Brain microvascular endothelial cell (primary cell): ENCODE measurements around the gene PTPN18.

ENCODE experiments used
- DNase-seq: peaks from one replicate; pipeline ENCODE4 v3.0.0-alpha.2; 2020
- H3K27ac ChIP-seq: fragments of 250-450 bp; sonication (Bioruptor Pico); 2 replicates; pipeline ENCODE4 v1.5.1; 2020; ENCODE audit warnings: mild to moderate bottlenecking, moderate library complexity
- H3K27me3 ChIP-seq: fragments of 250-450 bp; sonication (Bioruptor Pico); replicated peaks from 2 replicates; pipeline ENCODE4 v1.5.1; 2020; ENCODE audit warnings: mild to moderate bottlenecking
- H3K36me3 ChIP-seq: fragments of 250-450 bp; sonication (Bioruptor Pico); replicated peaks from 2 replicates; pipeline ENCODE4 v1.5.1; 2020; ENCODE audit warnings: mild to moderate bottlenecking
- H3K4me3 ChIP-seq: 2 replicates; pipeline ENCODE4 v1.5.1; 2011; ENCODE audit warnings: low read depth, mild to moderate bottlenecking, control low read depth, low read length, moderate library complexity
- in situ Hi-C: cut with HindIII; loops from 2 replicates; pipeline ENCODE4 v1.10.0; 2017; ENCODE audit warnings: low sequenced_read_pairs, low pct_ligation_motif_present
- TF ChIP-seq, protein P1 (sequence below): IDR thresholded peaks from 2 replicates; pipeline ENCODE4 v1.5.1; 2011; ENCODE audit warnings: low read depth, mild to moderate bottlenecking, moderate library complexity, low read length, control low read depth, inconsistent platforms; ENCODE audit errors: missing control alignments

Gene PTPN18

DNA sequence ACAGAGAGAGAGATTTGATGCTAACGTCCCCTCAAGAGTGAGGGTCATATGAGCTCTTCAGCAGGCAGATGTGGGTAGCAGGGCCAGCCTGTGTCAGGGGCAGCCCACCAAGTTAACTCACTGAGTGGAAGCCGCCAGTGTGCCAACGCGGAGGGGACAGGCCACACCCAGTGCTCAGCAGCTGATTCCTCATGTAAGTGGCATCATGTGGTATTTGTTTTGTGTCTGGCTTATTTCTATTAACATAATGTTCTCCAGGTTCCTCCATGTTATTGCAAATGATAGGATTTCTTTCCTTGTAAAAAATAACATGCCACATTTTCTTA is 9.2 kb upstream of the PTPN18 start:
- TF ChIP-seq, protein P1, sequence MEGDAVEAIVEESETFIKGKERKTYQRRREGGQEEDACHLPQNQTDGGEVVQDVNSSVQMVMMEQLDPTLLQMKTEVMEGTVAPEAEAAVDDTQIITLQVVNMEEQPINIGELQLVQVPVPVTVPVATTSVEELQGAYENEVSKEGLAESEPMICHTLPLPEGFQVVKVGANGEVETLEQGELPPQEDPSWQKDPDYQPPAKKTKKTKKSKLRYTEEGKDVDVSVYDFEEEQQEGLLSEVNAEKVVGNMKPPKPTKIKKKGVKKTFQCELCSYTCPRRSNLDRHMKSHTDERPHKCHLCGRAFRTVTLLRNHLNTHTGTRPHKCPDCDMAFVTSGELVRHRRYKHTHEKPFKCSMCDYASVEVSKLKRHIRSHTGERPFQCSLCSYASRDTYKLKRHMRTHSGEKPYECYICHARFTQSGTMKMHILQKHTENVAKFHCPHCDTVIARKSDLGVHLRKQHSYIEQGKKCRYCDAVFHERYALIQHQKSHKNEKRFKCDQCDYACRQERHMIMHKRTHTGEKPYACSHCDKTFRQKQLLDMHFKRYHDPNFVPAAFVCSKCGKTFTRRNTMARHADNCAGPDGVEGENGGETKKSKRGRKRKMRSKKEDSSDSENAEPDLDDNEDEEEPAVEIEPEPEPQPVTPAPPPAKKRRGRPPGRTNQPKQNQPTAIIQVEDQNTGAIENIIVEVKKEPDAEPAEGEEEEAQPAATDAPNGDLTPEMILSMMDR: no peak
- in situ Hi-C loops: no loop called here

DNA sequence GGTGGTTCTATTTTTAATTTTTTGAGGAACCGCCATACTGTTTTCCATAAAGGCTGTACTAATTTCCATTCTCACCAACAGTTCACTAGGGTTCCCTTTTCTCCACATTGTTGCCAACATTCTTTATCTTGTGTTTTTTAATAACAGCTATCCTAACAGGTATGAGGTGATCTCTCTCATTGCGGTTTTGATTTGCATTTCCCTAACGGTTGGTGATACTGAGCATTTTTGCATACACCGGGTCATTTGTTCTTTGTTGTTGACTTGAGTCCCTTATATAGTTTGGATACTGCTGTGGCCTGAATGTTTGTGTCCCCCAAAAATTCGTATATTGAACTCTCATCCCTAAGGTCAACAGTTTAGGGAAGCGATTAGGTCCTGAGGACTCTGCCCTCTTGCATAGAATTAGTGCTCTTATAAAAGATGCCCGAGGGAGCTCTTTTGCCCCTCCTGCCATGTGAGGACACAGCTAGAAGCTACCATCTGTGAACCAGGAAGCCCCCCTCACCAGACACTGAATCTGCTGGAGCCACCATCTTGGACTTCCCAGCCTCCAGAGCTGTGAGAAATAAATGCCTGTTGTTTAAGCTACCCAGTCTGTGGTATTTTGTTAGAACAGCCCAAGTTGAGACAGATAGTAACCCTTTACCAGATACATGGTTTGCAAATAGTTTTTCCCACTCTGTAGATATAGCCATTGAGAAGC is 8.5 kb upstream of the PTPN18 start:
- no peak overlapping the region for H3K27ac ChIP-seq
- H3K27me3 ChIP-seq: no peaks in the 10 kb centered on the region
- peaks cover 35% of the 10 kb centered on the region for H3K36me3 ChIP-seq
- TF ChIP-seq, protein P1: no peak
- in situ Hi-C loops: no loop called here
- H3K4me3 ChIP-seq: no peak overlapping the region
- no peak for DNase-seq

More for the DNA sequence above, 9.2 kb upstream of the PTPN18 start:
- Histone ChIP-seq H3K27me3 (no peaks in the 10 kb centered on the region), H3K27ac (no peak overlapping the region), H3K4me3 (no peak overlapping the region), H3K36me3 (peaks cover 35% of the 10 kb centered on the region)
- DNase-seq: no peak

- no peak overlapping the region for H3K4me3 ChIP-seq
- in situ Hi-C loops: no loop called here
- H3K27me3 ChIP-seq: no peaks in the 10 kb centered on the region
- no peak overlapping the region for H3K27ac ChIP-seq
- H3K36me3 ChIP-seq: peaks cover 35% of the 10 kb centered on the region
- TF ChIP-seq, protein P1: no peak
- DNase-seq: no peak
Observed at GRCh38 chr2:130349174-130349573, 6.7 kb upstream of the PTPN18 start.

DNA sequence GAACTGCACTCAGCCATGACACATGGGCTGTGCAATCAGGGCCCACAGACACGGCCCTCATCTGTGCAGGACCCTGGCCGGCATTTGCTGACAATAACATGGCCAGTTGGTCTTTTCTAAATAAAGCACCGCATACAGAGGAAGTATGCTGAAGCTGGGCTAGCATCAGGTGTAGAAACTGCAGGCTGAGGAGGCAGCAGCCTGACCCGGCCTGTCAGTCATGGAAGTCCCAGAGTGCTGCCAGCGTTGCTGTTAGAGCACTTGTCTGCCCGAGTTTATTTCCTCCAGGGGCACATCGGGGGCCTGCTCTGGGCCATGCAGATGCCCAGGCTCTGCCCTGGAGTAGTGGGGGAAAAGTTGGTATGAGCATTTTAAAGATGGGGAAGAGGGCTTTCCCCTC is 4.1 kb upstream of the PTPN18 start:
- H3K27ac ChIP-seq: no peak overlapping the region
- H3K4me3 ChIP-seq: no peak overlapping the region
- TF ChIP-seq, protein P1: no peak
- no peak for DNase-seq
- in situ Hi-C loops: no loop called here
- H3K27me3 ChIP-seq: no peaks in the 10 kb centered on the region
- H3K36me3 ChIP-seq: peaks cover 17% of the 10 kb centered on the region

DNA sequence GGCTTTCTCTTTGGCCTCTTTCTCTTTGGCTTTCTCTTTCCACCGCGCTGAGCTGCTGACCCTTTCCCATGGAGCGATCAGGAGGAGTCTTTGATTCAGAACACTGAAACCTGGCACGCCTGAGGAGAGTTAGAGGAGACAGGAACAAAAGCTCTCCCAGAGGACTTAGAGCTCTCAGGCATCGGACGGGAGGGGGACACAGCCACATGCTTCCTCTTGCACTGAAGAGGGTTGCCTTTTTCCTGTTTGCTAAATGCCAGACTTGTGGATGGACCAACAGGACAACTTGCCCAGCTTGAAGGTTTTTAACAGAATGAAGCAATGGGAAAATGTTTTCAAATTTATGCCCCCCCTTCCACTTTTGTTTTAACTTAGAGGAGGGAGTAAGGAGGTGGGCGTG is 3.6 kb upstream of the PTPN18 start:
- in situ Hi-C loops: no loop called here
- Histone ChIP-seq H3K27ac (no peak overlapping the region), H3K4me3 (no peak overlapping the region), H3K36me3 (peaks cover 12% of the 10 kb centered on the region), H3K27me3 (no peaks in the 10 kb centered on the region)
- TF ChIP-seq, protein P1: no peak
- no peak for DNase-seq

- TF ChIP-seq, protein P1: no peak
- in situ Hi-C loops: no loop called here
- no peak overlapping the region for H3K4me3 ChIP-seq
- peaks cover under 1% of the 10 kb centered on the region for H3K36me3 ChIP-seq
- no peak for DNase-seq
- H3K27ac ChIP-seq: no peak overlapping the region
- H3K27me3 ChIP-seq: no peaks in the 10 kb centered on the region
Observed at GRCh38 chr2:130353291-130354138, 2.3 kb upstream of the PTPN18 start.
